NCI-H2029 (cell line): ENCODE results near the gene PCYT2.
"Not testable (repeated sequence)": the region's sequence is repeated elsewhere in the genome, so short reads cannot be mapped to it uniquely, and the experiment has no call there.

Experiments
- DNase-seq: peaks from one replicate; lab custom pipeline; 2025; lab: John Stamatoyannopoulos, UW

PCYT2 gene

DNA sequence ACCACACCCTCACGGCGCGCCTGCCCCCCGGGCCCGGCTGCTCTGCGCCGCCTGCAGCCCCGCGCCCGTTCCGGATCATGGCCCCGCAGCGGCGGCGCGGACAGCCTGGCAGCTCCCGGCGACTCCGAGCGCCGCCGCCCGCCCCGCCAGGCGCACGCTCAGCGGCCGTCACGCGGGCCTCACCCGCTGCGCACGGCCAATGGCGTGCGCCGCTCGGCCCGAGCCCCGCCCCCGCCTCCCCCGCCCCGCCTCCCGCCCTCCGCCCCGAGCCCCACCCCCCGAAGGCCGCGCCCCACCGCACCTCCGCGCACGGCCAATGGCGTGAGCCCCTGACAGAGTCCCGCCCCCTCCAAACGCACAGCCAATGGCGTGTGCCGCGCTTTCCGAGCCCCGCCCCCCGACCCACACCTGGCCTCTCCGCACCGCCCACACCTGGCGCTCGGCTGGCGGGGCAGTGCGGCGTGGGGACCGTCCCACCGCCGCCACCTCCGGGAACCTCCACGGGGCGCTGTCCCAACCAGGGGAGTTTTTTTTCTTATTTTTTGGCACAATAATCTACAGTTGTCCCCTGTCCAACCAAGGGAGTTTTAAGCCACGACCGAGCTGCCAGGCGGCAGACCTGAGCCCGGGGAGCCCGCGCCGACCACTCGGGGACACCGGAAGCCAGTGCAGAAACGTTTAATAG is at the start of gene PCYT2:
TSS of gene PCYT2 (minus strand) at position 123 of the 685 bp plus-strand sequence. CDS start at position 79, 44 bp downstream.
- DNase-seq: peak; percentile 89

DNA sequence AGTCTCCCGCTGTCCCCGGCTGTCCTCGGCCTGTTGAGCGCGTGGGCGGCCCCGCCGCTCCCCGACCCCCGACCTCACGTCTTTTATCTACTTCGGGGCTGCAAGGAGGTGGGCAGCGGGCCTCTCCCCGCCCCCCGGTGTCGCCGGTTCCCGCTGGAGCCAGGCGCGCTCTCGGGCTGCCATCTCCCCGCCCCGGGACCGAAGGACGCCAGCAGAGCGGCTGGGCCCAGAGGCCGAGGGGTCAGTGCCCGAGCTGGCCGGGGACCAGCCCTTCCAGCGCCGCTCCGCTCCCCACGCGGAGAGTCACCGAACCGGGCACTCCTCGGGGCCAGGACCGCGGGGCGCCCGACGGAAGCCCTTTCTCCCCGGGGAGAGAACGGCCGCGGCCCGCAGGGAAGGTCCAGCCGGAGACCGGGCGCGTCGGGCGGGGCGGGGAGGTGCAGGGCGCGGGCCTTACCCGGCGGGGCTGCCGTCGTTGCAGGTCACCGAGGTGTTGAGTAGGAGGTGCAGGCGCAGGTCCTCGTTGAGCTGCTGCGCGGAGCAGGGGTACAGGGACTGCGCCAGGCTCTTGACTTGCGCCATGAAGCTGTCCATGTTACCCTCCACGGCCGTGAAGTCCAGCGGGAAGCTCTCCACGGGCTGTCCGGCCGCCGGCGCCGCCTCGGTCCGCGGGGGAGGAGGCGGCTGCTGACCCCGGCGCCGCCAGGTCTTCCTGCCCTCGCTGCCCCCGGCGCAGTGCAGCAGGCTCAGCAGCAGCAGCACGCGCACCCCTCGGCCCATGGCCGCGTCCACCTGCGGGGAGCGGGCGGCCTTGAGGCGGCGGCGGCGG is 49.1 kb upstream of the PCYT2 start:
- DNase-seq: no peak

DNA sequence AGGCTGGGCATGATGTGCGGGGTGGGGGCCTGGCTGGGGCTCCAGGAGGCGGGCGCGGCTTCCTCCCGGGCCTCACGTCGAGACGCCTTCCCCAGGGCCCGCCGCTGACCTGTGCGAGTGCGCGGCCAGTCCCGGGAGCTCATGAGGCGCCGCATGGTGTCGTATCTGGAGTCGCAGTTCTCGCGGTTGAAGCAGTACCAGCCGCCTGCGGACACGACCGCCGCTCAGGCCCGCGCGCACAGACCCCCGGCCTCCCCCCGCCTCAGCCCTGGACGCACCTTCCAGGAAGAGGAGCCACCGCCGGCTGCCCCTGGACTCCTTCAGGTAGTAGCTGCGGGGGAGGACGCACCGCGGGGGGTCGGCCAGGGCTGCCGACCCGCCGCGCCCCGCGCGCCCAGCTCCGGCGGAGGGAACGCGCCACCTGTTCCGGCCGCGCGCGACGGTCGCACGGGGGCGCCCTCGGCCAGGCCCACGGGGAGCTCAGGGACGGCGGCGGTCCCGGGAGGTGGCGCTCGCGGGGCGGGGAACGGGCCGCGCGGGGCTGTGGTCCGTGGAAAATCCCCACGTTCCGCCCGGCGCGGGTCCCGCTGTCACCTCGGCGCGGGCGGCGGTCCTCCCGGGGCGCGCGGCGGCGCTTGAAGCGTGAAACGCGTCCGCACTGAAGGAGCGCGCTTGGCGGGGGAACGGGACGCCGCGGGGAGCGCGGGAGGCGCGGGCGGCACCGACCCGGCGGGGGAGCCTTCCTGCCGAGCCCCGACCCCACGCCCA is 48.3 kb upstream of the PCYT2 start:
- DNase-seq: no peak

DNA sequence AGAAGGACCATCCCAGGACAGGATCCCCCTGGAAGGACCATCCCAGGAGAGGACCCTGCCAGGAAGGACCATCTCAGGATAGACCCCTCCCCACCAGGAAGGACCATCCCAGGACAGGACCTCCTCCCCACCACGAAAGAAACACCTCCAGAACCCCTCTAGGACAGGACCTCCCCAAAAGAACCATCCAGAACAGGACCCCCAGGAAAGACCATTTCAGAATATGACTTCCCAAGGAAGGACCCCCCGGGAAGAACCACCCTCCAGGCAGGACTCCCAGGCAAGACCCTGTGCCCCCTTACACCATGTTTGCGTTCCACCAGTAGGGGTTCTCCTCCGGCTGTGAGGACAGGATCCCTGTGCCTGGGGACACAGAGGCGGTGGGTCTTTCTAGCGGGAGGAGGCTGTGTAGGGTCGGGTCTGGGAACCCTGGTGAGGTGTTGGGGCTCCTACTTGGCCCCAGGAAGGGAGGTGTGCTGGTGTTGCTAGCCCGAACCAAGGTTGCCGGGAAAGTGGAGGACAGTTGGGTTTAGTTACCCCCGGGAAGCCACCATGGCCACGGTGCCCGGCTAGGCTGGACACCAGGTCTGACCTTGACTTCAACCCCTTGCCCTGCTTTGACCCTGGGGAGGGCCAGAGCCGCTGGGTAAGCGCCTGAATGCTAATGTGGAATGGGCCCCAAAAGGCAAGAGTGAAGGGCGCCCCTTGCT is 47.6 kb upstream of the PCYT2 start:
- no peak for DNase-seq

DNA sequence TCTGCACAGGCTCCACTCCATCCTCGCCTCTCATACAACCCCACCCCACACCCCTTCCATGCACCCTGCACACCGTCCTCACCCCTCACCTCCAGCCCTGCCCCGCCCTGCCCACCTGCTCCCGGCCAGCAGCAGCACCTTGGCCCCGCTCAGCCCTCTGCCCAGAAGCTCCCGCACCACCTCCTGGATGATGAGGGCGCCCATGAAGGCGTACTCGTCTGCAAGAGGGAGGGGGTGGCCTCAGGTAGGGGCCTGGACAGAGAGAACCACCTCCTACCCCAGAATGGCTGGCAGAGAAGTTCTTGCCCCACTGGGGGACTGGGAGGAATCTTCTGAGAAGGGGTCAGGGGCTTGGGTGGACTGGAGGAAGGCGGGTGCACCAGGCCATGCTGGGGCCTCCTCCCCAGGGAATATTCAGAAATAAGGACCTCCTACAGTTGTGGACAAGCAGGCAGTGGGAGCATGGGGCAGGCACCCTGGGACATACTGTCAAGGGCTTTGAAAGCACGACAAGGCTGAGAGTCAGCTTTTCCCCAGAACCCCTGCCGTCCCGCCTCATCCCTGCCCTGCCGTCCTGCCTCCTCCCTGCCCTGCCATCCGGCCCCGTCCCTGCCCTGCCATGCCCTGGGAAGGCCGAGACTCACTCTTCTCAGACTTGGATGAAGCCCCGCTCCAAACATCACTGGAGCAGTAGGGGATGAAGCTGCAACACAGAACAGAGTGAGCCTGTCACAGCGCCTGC is 46.7 kb upstream of the PCYT2 start:
- no peak for DNase-seq

DNA sequence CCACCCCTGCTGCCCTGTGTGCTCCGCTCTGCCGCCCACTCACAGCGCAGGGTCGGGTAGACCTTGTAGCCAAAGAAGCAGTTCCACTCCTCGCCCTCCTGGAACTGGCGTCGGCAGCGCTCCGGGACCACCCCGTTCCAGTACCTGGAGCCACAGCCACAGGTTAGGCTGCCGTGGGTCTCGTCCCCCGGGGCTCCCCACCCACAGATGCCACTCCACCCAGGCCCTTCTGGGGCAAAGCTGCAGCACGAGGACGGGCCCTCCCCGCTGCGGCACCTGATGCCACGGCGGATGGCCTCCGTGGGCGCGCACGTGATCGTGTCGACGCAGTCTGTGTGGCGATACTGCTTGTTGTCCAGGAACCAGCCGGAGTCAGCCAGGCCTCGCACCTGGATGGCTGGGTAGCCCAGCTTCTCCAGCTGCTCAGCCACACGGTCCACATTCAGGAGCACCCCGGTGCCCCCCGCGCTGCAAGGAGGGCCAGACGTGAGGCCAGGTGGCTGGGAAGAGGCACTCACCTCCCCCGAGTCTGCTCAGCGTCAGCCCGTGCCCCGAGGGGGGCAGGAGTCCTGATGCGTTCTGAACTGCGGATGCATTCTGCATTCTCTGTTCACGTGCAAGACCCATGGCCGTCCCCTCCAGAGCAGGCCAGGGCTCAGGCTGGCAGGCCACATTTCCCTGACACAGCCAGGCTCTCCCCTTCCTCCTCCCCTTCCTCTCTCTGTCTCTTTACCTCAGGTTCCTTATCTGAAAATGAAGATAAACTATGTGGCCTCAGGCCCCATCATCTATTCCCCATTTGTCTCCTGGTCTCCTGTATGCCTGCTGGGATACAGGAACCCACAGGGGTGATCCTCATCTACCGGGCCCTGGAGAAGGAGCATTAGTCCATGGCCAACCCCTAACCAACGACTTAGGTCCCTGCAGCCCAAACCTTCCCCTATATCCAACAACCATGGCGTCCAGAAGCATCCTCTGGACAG is 45.7 kb upstream of the PCYT2 start:
- no peak for DNase-seq

DNA sequence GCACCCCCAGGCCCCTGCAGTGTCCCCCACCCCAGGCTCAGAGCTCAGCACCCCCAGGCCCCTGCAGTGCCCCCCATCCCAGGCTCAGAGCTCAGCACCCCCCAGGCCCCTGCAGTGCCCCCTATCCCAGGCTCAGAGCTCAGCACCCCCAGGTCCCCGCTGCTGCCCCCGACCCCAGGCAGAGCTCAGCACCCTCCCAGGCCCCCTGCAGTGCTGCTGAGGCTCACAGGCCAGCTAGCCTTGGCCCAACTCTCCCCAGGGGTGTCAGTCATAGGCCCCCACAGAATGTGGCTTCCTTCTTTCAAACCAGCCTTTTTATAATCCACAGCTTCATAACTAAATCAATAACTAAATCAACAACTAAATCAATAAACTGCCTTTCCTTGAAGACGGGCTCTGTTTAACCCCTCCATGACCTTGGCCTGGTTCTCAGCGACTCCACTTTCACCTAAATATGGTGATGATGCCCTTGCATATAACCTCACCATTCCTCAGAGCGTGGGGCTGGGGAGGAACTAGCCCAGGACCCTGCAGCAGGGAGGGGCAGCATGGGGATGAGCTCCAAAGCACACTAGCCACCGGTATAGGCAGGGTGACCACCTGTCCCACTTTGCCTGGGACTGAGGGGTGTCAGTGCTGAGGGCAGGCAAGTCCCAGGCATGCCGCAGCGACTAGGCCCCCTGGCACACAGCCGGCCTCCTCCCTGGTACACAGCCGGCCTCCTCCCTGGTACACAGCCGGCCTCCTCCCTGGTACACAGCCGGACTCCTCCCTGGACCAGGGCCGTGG is 44.8 kb upstream of the PCYT2 start:
- DNase-seq: no peak

DNA sequence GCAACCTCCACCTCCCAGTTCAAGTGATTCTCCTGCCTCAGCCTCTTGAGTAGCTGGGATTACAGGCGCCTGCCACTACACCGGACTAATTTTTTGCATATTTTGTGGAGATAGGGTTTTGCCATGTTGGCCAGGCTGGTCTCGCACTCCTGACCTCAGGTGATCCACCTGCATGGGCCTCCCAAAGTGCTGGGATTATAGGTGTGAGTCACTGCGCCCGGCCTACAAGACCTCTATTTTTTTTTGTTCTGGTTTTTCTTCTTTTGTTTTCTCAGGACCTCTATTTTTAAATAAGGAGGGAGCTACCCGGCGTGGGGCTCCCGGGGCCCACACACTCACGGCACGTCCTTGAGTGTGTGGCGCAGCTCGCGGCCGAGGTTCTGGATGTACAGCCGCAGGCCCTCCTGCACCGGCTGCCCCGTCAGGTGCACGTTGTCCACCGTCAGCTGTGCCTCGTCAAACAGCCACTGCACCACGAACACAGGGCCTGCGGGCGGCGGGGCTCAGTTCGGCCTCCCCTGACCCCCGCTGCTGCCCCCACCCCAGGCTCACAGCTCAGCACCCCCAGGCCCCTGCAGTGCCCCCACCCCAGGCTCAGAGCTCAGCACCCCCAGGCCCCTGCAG is 44.0 kb upstream of the PCYT2 start:
- no peak for DNase-seq

DNA sequence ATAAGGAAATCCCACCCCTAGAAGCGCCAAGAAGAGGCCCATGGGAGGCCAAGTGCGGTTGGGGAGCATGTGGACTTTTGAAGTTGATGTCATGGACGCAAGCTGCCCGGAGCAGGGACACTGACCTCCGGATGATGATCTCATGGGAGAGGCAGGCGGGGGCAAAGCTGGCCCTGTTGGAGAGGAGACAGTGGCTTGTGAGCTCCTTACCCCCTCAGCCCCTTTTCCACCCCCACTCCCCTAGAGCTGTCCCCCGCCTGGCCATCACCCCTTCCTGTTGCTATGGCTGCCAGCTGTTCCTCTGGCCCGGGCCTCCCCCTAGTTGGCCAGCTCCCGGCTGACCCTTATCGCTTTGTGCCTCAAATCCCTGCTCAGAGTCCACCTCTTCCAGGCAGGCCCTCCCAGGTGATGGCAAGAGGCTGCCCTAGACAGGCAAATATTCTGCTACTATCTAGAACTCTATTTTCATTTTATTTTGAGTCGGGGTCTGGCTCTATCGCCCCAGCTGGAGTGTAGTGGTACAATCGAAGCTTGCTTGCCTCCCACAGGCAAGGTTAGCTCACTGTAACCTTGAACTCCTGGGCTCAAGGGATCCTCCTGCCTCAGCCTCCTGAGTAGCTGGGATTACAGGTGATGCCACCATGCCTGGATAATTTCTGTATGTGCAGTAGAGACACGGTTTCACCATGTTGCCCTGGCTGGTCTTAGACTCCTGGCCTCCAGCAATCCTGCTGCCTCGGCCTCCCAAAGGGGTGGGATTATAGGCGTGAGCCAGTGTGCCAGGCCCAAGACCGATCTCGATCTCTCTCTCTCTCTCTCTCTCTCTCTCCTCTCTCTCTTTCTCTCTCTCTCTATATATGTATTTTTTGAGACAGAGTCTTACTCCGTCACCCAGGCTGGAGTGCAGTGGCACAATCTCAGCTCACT is 43.2 kb upstream of the PCYT2 start:
- no peak for DNase-seq

DNA sequence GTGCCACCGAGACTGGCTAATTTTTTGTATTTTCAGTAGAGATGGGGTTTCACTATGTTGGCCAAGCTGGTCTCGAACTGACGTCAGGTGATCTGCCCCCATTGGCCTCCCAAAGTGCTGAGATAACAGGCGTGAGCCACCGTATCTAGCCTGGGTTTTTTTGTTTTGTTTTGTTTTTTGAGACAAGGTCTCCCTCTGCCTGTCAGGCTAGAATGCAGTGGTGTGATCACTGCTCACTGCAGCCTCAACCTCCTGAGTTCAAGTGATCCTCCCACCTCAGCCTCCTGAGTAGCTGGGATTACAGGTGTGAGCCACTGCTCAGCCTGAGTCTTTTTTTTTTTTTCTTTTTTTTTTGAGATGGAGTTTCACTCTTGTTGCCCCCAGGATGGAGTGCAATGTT is 42.2 kb upstream of the PCYT2 start:
- DNase-seq: not testable (repeated sequence)

DNA sequence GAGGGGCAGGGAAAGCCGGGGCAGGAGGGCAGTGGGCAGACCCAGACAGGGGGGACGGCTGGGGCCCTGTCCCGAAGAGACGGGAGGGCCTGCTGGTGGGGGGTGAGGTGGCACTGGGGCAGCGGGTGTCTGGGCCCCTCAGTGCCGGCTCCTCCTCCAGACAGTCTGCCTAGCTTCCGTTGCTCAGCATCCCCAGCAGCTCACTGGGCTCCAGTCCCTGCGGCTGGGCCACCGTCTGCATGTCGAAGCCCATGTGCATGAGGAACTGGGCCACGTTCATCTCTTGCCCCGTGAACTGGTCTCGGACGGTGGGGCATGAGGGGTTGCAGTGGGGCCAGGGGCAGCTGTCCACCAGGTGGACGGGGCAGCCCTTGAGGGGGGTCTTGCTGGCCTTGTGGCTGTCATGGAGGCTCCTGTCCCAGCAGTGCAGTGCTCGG is 41.6 kb upstream of the PCYT2 start:
- DNase-seq: no peak

DNA sequence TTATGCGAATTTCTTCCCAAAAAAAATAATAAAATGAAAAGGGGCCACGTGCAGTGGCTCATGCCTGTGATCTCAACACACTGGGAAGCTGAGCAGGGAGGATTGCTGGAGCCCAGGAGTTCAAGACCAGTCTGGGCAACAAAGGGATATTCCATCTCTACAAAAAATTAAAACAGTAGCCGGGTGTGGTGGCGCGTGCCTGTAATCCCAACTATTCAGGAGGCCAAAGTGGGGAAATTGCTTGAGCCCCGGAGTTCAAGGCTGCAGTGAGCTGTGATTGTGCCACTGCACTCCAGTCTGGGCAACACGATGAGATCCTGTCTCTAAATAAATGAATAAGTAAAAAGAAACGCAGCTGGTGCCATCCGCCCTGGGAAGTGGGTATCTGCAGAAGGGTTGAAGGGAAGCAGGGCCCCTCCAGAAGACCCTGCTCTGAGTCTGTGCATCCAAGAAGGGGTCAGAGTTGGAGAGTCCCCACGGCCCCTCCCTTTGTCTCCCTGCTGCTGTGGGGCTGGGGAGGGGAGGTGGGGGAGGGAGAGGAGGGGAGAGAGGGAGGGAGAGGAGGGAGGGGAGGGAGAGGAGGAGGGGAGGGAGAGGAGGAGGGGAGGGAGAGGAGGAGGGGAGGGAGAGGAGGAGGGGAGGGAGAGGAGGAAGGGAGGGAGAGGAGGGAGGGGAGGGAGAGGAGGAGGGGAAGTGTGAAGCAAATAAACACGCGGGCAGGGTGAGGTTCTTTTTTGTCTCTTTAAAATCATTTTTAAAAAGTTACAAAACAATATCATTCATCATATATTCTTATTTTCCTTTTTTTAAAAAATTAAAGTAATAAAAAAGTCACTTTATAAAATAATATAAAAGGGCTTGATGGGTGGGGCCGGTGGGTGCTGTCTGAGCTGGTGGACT is 40.8 kb upstream of the PCYT2 start:
- no peak for DNase-seq

DNA sequence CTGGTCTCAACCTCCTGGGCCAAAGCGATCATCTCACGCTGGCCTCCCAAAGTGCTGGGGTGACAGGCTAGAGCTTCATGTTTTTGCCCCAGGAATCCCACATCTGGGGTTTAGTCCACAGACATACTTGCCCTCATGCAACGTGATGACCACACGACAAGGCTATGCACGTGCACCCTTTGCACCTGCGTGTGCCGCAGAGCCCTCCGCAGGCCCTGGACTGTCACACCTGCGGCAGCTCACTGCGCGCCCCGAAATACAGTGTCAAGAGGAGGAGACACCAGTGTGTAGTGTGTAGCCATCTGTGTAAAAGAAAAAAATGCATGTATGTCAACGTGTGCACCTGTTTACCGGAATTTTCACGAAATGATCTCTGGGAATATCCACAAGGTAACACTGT is 39.3 kb upstream of the PCYT2 start:
- no peak for DNase-seq

DNA sequence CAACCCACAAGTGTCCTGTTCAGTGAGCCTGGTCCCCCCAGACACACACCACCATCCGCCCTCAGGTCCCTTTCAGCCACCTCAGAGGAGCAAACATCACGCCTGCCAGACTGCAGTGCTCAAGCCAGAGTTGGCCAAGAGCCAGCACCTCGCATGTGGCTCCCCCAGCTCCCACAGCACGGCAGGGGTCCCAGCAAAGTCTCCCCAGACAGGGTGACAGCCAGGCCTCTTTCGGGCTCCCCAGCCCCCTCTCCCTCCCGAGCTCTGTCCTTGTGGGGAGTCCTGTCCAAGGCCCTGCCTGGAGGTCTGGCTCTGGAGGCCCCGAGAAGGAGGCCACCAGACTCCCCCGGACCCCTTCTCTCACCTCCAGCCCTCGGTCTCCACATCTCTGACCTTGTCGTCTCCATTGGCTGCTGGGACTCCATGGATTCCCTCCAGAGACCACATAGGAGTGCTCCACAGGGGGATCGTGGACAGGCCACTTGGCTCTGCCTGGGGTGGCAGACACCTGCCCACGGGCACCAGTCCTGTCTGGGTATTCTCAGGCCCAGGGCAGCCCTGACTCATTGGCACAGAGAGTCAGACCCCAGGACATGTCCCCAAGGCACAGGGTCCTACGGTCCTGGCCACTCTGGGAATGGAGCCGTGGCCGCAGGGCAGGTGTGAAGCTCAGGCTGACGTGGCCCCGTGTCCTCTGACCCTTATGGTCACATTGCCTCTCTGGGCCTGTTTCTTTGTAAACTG is 37.6 kb upstream of the PCYT2 start:
- DNase-seq: no peak

DNA sequence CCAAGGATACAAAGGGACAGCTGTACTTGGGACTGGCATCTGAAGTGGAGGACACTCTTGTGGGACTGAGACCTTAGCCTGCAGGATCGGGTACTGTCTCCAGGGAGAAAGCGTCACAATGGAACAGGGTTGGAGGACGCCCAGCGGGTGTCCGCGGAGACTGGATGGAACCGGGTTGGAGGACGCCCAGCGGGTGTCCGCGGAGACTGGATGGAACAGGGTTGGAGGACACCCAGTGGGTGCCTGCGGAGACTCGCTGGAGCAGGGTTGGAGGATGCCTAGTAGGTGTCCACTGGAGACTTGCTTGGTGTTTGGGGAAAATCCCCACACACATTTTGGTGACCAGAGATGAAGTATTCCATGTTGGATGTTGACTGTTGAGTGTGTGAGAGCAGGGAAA is 36.0 kb upstream of the PCYT2 start, which contains the start of gene MYADML2:
TSS of gene MYADML2 (minus strand) at position 45 of the 400 bp plus-strand sequence. CDS start 5,492 bp downstream, outside the sequence.
- peak; percentile 8 for DNase-seq

DNA sequence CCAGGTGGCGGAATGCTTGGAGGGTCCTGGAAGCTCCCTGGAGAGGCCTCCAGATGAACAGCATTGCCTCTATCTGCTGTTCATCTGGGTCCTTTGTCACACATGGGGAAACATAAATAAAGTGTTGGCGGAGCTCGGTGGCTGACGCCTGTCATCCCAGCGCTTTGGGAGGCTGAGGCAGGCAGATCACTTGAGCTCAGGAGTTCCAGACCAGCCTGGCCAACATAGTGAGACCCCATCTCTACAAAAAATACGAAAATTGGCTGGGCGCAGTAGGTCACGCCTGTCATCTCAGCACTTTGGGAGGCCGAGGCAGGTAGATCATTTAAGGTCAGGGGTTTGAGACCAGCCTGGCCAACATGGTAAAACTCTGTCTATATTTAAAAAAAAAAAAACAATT is 33.7 kb upstream of the PCYT2 start:
- DNase-seq: no peak
